Transverse colon (tissue), 4 donors: ENCODE results near the gene TMEM31. TPM values are rescaled to one million over a fixed set of nuclear protein-coding genes. Genes with fewer than 3 reads are reported as not detected.

ENCODE experiments used
- DNase-seq: peaks from one replicate; pipeline ENCODE4 v3.0.0-alpha.2; 2019
- H3K27ac ChIP-seq, 4 donors: fragments of 200-600 bp; sonication (generic); 2 replicates each; pipeline ENCODE4 v1.5.1; 2016 to 2018; ENCODE audit warnings: inconsistent platforms in 4 of 4
- H3K27me3 ChIP-seq: fragments of 200-600 bp; sonication (generic); 2 replicates; pipeline ENCODE4 v1.5.1; 2017; ENCODE audit warnings: inconsistent platforms
- H3K36me3 ChIP-seq, 4 donors: fragments of 200-600 bp; sonication (generic); 2 replicates each; pipeline ENCODE4 v1.5.1; 2017 to 2019; ENCODE audit warnings: inconsistent platforms in 4 of 4
- H3K4me1 ChIP-seq, 4 donors: fragments of 200-600 bp; sonication (generic); 2 replicates each; pipeline ENCODE4 v1.5.1; 2017 to 2020; ENCODE audit warnings: inconsistent platforms in 4 of 4
- H3K4me3 ChIP-seq, 4 donors: fragments of 200-600 bp; sonication (generic); 1 replicate in 1 of 4; 2 replicates in 3 of 4; pipeline versions ENCODE4 v1.5.1 to v1.6.1; 2017 to 2019; ENCODE audit warnings: inconsistent platforms in 4 of 4
- H3K9me3 ChIP-seq, 2 donors: fragments of 200-600 bp; sonication (generic); 2 replicates each; pipeline ENCODE4 v1.5.1; 2017 to 2019; ENCODE audit warnings: inconsistent platforms in 2 of 2
- CTCF ChIP-seq, 5 experiments: fragments of 200-600 bp in 3 of 5; fragments of 450-650 bp in 2 of 5; sonication (generic) in 3 of 5; IDR thresholded peaks; 1 replicate in 2 of 5; 2 replicates in 3 of 5; pipeline ENCODE4 v1.5.1; 2016 to 2017; ENCODE audit warnings: antibody characterized with exemption in 5 of 5, inconsistent platforms in 3 of 5, mild to moderate bottlenecking in 2 of 5, moderate library complexity in 1 of 5
- EP300 ChIP-seq: sonication (generic); formaldehyde crosslinking; IDR thresholded peaks from one replicate; pipeline ENCODE4 v1.6.1; 2017; ENCODE audit warnings: antibody characterized with exemption, low read depth
- POLR2A ChIP-seq: fragments of 450-650 bp; IDR thresholded peaks from one replicate; pipeline ENCODE4 v1.6.1; 2016; ENCODE audit warnings: antibody characterized with exemption, mild to moderate bottlenecking, moderate library complexity
- POLR2AphosphoS5 ChIP-seq, 3 donors: sonication (generic); formaldehyde crosslinking; IDR thresholded peaks; one replicate each; pipeline ENCODE4 v1.6.1; 2016; ENCODE audit warnings: antibody characterized with exemption in 3 of 3
- WGBS, 2 donors: methylation state at CpG; one replicate each; pipeline ENCODE4 v1.1.5; 2018; ENCODE audit warnings: low coverage in 1 of 2; 5-methylcytosine and 5-hydroxymethylcytosine counted together
- in situ Hi-C, 4 donors: fragments of 200-750 bp; cut with MboI; loops; one replicate each; pipeline versions ENCODE4 v1.15.0 to v1.15.1; 2017; ENCODE audit warnings: low sequenced_read_pairs in 3 of 4, low pct_ligation_motif_present in 1 of 4, low pct_unique_long_range_greater_than_20kb in 1 of 4
- intact Hi-C: fragments of 100-400 bp; cut with DNase I; formaldehyde crosslinking; loops from one replicate; pipeline ENCODE4 v1.15.1; 2023; ENCODE audit warnings: low total_unique reads
- total RNA-seq, 4 donors: library from RNA; depleted of rRNA; stranded (reverse); fragments of >200 nt; gene quantifications; one replicate each; pipeline ENCODE4 v1.1.0, GENCODE V29; 2016

The TMEM31 gene
- total RNA-seq, 4 donors from 2014 or later: not detected

DNA sequence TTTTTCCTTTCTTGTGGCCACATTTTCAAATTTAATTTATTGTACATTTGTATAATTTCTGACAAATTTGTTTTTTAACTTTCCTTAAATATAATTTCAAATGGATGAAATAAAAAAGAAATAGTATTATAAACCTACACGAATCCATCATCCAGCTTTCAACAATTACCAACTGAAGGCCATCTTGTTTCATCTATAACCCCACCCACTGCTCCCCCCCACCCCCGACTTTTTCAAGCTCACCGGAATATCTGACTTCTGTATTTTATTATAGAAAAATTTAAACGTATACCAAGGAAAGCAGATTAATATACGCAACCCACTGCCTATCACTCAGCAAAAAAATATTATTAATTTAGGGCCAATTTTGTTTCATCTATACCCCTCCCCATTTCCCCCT lies 25.3 kb upstream of the TMEM31 start:
- Histone ChIP-seq H3K4me1 (peaks cover 0 to 10% (median 2%) of the 10 kb centered on the region in 4 donors), H3K4me3 (peak overlapping the region in 3 of 4 donors; percentile 43 to 64 (median 58)), H3K36me3 (no peaks in the 10 kb centered on the region), H3K9me3 (no peaks in the 10 kb centered on the region), H3K27me3 (no peaks in the 10 kb centered on the region), H3K27ac (peak overlapping the region; percentile 81 to 95 (median 94))
- 10 to 37% methylated on average over 2 to 5 of the region's 5 CpGs for WGBS, 2 donors
- DNase-seq: no peak
- no peak for TF ChIP-seq EP300
- TF ChIP-seq POLR2A: no peak
- no peak for TF ChIP-seq POLR2AphosphoS5 (IDR thresholded peaks at IDR 0.05)
- TF ChIP-seq CTCF (IDR thresholded peaks at IDR 0.05): no peak
- intact Hi-C loops: loop anchor here (10.0 kb wide), 1 partner anchor 129 kb away; no protein-coding TSS in a partner anchor
- in situ Hi-C loops: loop anchor here in 1 of 4 donors (25.0 kb wide), 1 partner anchor 477 kb away; the partner anchor contains the start of genes FAM199X and SLC25A53

GRCh38 chrX:103686199-103687072 lies 24.3 kb upstream of the TMEM31 start, which contains the start of gene MORF4L2:
MORF4L2 (minus strand) TSS chrX:103686699; CDS start chrX:103677027, 9,672 bp downstream.
- WGBS, 2 donors: 0 to 40% methylated on average over 3 to 37 of the region's 37 CpGs
- no peaks in the 10 kb centered on the region for H3K27me3 ChIP-seq
- DNase-seq: peak; percentile 93
- intact Hi-C loops: loop anchor here (10.0 kb wide), 1 partner anchor 128 kb away; no protein-coding TSS in a partner anchor
- peaks cover 0 to 10% (median 2%) of the 10 kb centered on the region in 4 donors for H3K4me1 ChIP-seq
- peak within 1 kb of the TSS; percentile 43 to 64 (median 52) for H3K4me3 ChIP-seq
- H3K36me3 ChIP-seq: no peaks in the 10 kb centered on the region
- peak; percentile 91 for TF ChIP-seq POLR2A
- TF ChIP-seq POLR2AphosphoS5 (IDR thresholded peaks at IDR 0.05): peak; percentile 98 to 99 (median 98)
- no peak for TF ChIP-seq CTCF (IDR thresholded peaks at IDR 0.05)
- no peak for TF ChIP-seq EP300
- in situ Hi-C loops: loop anchor here in 1 of 4 donors (25.0 kb wide), 1 partner anchor 476 kb away; the partner anchor contains the start of genes FAM199X and SLC25A53
- peak within 1 kb of the TSS; percentile 85 to 95 (median 94) for H3K27ac ChIP-seq
- no peaks in the 10 kb centered on the region for H3K9me3 ChIP-seq

DNA sequence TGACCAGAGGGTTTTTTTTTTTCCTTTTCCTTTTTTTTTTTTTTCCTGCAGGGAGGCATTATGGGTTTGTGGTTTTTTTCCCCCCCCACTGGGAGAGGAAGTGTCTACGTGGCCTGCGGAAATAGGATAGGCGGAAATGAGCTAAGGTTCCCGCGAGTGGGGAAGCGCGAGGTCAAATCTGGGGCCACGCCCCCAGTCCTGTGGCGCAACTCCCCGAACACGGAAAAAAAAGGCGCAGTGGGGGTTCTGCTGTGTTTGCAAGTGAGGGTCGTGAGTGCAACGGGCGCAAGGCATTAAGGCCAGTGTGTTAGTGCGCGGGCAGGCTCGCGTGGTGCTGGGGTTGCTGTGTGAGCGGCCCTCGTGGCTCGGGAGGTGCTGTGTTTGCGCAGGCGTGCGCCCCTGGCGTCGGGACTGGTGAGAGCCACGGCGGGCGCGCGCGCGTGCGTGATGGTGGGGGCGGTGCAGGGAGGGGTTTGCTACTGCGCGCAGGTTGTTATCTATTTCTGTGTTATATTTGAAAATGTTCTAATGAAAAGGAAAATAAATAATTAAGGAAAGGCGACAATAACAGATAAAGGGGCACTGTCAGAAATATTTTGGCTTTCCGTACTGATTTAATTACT lies 23.5 kb upstream of the TMEM31 start:
- TF ChIP-seq EP300 (no peak), POLR2AphosphoS5 (IDR thresholded peaks at IDR 0.05) (peak in 2 of 3 donors; percentile 37 to 56), POLR2A (no peak), CTCF (IDR thresholded peaks at IDR 0.05) (peak; percentile 32 to 78 (median 51))
- H3K27ac ChIP-seq: peak overlapping the region; percentile 85 to 95 (median 94)
- H3K9me3 ChIP-seq: no peaks in the 10 kb centered on the region
- H3K27me3 ChIP-seq: no peaks in the 10 kb centered on the region
- WGBS, 2 donors: 0 to 45% methylated on average over 5 to 40 of the region's 40 CpGs
- H3K4me1 ChIP-seq: peaks cover 0 to 10% (median 2%) of the 10 kb centered on the region in 4 donors
- in situ Hi-C loops: loop anchor here in 1 of 4 donors (25.0 kb wide), 1 partner anchor 475 kb away; the partner anchor contains the start of genes FAM199X and SLC25A53
- H3K4me3 ChIP-seq: peak overlapping the region; percentile 31 to 61 (median 42)
- peak; percentile 88 for DNase-seq
- H3K36me3 ChIP-seq: no peaks in the 10 kb centered on the region
- intact Hi-C loops: loop anchor here (10.0 kb wide), 1 partner anchor 128 kb away; no protein-coding TSS in a partner anchor
